IPS-15b (cell line): ENCODE data around the gene GPR22.

Experiments used
- H3K27me3 ChIP-seq: one replicate; pipeline ENCODE4 v1.6.1; 2013; ENCODE audit warnings: low read length; ENCODE audit not compliant: control insufficient read depth, insufficient read depth
- H3K36me3 ChIP-seq: one replicate; pipeline ENCODE4 v1.6.1; 2013; ENCODE audit warnings: low read length; ENCODE audit not compliant: control insufficient read depth, insufficient read depth
- H3K4me1 ChIP-seq: one replicate; pipeline ENCODE4 v1.6.1; 2013; ENCODE audit warnings: mild to moderate bottlenecking, low read length; ENCODE audit not compliant: control insufficient read depth, insufficient read depth
- H3K4me3 ChIP-seq: one replicate; pipeline ENCODE4 v1.5.1; 2013; ENCODE audit warnings: low read depth, low read length
- H3K9ac ChIP-seq: one replicate; pipeline ENCODE4 v1.6.1; 2013; ENCODE audit warnings: low read depth, mild to moderate bottlenecking, low read length
- H3K9me3 ChIP-seq: one replicate; pipeline ENCODE4 v1.6.1; 2013; ENCODE audit warnings: mild to moderate bottlenecking, low read length; ENCODE audit not compliant: control insufficient read depth, insufficient read depth

Gene GPR22

GRCh38 chr7:107482571-107482970 is 12.7 kb downstream of the GPR22 start:
- no peaks in the 10 kb centered on the region for H3K9me3 ChIP-seq
- no peaks in the 10 kb centered on the region for H3K4me1 ChIP-seq
- H3K4me3 ChIP-seq, result no peak overlapping the region
- no peak overlapping the region for H3K9ac ChIP-seq
- no peaks in the 10 kb centered on the region for H3K36me3 ChIP-seq
- no peaks in the 10 kb centered on the region for H3K27me3 ChIP-seq

DNA sequence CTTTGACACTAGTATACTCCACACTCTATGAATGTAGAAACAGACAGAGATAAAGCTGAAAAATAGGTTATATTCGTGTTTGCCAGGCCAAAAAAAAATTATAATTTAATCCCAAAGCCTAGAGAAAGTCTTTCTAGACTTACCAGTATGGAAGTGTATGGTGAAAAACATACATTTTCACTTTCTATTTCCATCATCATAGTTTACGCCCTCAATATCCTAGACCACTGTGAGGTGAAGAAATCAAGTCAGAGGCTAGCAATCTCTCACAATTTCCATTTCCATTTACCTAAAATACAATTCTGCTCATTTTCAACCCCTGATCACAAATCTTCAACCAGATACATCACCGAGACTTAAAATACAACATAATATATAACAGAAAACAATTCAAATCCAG is 16.2 kb downstream of the GPR22 start:
- Histone ChIP-seq H3K27me3 (no peaks in the 10 kb centered on the region), H3K4me3 (no peak overlapping the region), H3K4me1 (no peaks in the 10 kb centered on the region), H3K36me3 (no peaks in the 10 kb centered on the region), H3K9ac (no peak overlapping the region), H3K9me3 (no peaks in the 10 kb centered on the region)

GRCh38 chr7:107492875-107493274 is 23.0 kb downstream of the GPR22 start:
- Histone ChIP-seq H3K36me3 (no peaks in the 10 kb centered on the region), H3K4me1 (no peaks in the 10 kb centered on the region), H3K9me3 (no peaks in the 10 kb centered on the region), H3K4me3 (no peak overlapping the region), H3K9ac (no peak overlapping the region), H3K27me3 (no peaks in the 10 kb centered on the region)

- no peaks in the 10 kb centered on the region for H3K4me1 ChIP-seq
- no peaks in the 10 kb centered on the region for H3K27me3 ChIP-seq
- H3K9me3 ChIP-seq, result no peaks in the 10 kb centered on the region
- no peak overlapping the region for H3K4me3 ChIP-seq
- no peak overlapping the region for H3K9ac ChIP-seq
- no peaks in the 10 kb centered on the region for H3K36me3 ChIP-seq
Measured at GRCh38 chr7:107494315-107494751, 24.5 kb downstream of the GPR22 start.

DNA sequence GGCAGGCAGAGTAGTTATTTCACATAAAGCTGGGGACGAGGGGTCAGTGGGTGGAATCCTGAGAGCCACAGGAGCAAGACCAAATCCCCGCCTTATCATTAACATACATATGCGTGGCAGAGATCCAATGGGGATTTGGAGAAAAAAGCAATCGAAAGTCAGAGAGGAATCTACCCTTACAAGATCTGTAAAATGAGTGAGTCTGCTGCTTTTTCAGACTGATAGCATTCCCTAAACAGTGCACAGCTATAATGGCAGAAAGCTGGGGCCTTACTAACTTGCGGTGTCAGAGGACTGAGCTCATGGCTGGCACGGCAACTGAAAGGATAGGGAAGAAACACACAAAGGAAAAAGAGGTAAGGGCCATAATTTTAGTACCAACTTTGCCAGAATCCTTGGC is 25.0 kb downstream of the GPR22 start:
- no peak overlapping the region for H3K4me3 ChIP-seq
- H3K4me1 ChIP-seq, result no peaks in the 10 kb centered on the region
- H3K9ac ChIP-seq, result no peak overlapping the region
- no peaks in the 10 kb centered on the region for H3K36me3 ChIP-seq
- no peaks in the 10 kb centered on the region for H3K9me3 ChIP-seq
- no peaks in the 10 kb centered on the region for H3K27me3 ChIP-seq

- H3K36me3 ChIP-seq, result no peaks in the 10 kb centered on the region
- no peak overlapping the region for H3K9ac ChIP-seq
- H3K4me1 ChIP-seq, result no peaks in the 10 kb centered on the region
- no peak overlapping the region for H3K4me3 ChIP-seq
- no peaks in the 10 kb centered on the region for H3K27me3 ChIP-seq
- H3K9me3 ChIP-seq, result no peaks in the 10 kb centered on the region
Measured at GRCh38 chr7:107495516-107495915, 25.7 kb downstream of the GPR22 start.

DNA sequence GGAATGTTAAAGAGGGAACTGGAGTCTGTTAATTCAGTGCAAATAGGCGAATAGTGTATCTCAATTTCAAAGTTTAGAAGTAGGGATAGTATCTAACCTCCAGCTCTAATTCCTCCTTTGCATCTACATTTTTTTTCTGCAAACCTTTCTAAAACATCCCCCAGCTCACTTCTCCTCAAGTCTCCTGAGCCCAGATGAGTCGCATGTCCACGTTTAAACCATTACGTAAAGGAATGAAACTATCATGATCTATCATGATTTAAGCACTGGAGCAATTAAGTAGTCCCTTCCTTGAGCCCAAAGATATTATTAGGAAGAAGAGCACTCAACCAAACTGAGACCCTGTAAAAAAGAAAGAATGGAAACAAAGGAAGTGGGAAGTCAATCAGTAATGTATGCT is 29.9 kb downstream of the GPR22 start:
- Histone ChIP-seq H3K27me3 (no peaks in the 10 kb centered on the region), H3K36me3 (no peaks in the 10 kb centered on the region), H3K9ac (no peak overlapping the region), H3K9me3 (no peaks in the 10 kb centered on the region), H3K4me3 (no peak overlapping the region), H3K4me1 (no peaks in the 10 kb centered on the region)

- Histone ChIP-seq H3K4me1 (no peaks in the 10 kb centered on the region), H3K4me3 (no peak overlapping the region), H3K9ac (no peak overlapping the region), H3K27me3 (no peaks in the 10 kb centered on the region), H3K36me3 (no peaks in the 10 kb centered on the region), H3K9me3 (no peaks in the 10 kb centered on the region)
Measured at GRCh38 chr7:107501593-107501992, 31.7 kb downstream of the GPR22 start.

GRCh38 chr7:107502154-107502553 is 32.3 kb downstream of the GPR22 start:
- no peak overlapping the region for H3K9ac ChIP-seq
- no peaks in the 10 kb centered on the region for H3K9me3 ChIP-seq
- no peaks in the 10 kb centered on the region for H3K4me1 ChIP-seq
- H3K27me3 ChIP-seq, result no peaks in the 10 kb centered on the region
- H3K4me3 ChIP-seq, result no peak overlapping the region
- no peaks in the 10 kb centered on the region for H3K36me3 ChIP-seq

- no peak overlapping the region for H3K4me3 ChIP-seq
- no peak overlapping the region for H3K9ac ChIP-seq
- H3K27me3 ChIP-seq, result no peaks in the 10 kb centered on the region
- H3K36me3 ChIP-seq, result peaks cover 3% of the 10 kb centered on the region
- no peaks in the 10 kb centered on the region for H3K4me1 ChIP-seq
- H3K9me3 ChIP-seq, result peaks cover under 1% of the 10 kb centered on the region
Measured at GRCh38 chr7:107502797-107503196, 32.9 kb downstream of the GPR22 start.

DNA sequence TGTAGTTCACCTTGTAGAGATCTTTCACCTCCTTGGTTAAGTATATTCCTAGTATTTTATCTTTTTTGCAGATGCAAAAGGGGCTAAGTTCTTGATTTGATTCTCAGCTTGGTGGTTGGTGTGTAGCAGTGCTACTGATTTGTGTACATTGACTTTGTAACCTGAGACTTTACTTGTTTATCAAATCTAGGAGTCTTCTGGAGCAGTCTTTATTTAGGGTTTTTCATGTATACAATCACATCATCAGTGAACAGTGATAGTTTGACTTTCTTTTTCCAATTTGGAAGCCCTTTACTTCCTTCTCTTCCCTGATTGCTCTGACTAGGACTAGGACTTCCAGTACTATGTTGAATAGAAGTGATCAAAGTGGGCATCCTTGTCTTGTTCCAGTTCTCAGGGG is 33.8 kb downstream of the GPR22 start:
- no peaks in the 10 kb centered on the region for H3K27me3 ChIP-seq
- H3K4me1 ChIP-seq, result no peaks in the 10 kb centered on the region
- H3K4me3 ChIP-seq, result no peak overlapping the region
- peaks cover 2% of the 10 kb centered on the region for H3K9me3 ChIP-seq
- H3K9ac ChIP-seq, result no peak overlapping the region
- peaks cover 3% of the 10 kb centered on the region for H3K36me3 ChIP-seq

DNA sequence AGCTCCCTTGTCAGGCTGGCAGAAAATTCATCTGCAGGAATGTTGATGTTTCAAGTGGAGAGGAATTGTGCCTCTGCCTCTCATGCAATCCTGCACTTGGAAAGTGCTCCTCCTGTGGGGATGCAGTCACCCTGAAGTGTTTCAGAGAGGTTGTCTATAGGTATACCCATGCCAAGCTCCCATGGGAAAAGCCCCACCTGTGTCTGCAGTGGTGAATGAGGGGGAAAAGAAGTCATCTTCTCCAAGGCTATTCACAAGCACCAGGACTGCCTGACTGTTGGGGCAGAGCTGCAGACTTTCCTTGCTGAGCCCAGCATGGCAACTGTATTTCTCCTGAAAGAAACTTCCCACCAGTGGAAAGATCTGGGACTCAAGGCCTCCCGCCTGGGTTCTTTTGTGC is 35.5 kb downstream of the GPR22 start:
- Histone ChIP-seq H3K9ac (no peak overlapping the region), H3K4me3 (no peak overlapping the region), H3K27me3 (no peaks in the 10 kb centered on the region), H3K36me3 (peaks cover 3% of the 10 kb centered on the region), H3K4me1 (no peaks in the 10 kb centered on the region), H3K9me3 (peaks cover 2% of the 10 kb centered on the region)
